Ovary (tissue), 9 donors: ENCODE data around the gene PPP1CA. TPM values are rescaled to one million over a fixed set of nuclear protein-coding genes. Genes with fewer than 3 reads are reported as not detected.
A peak's percentile ranks its signal among the peaks of the same experiment; 100 is the strongest.

Experiments used
- DNase-seq, 5 donors: peaks; one replicate each; pipeline ENCODE4 v3.0.0-alpha.2; 2019 to 2020
- H3K27ac ChIP-seq, 2 donors: fragments of 200-600 bp; one replicate each; pipeline versions ENCODE4 v1.5.1 to v1.8.0; 2019 to 2022
- H3K27me3 ChIP-seq: fragments of 200-600 bp; one replicate; pipeline ENCODE4 v1.8.0; 2022
- H3K36me3 ChIP-seq: fragments of 200-600 bp; sonication (generic); one replicate; pipeline ENCODE4 v1.5.1; 2019
- H3K4me1 ChIP-seq: one replicate; pipeline ENCODE4 v1.8.1; 2013; ENCODE audit warnings: mild to moderate bottlenecking, moderate library complexity; ENCODE audit not compliant: insufficient read depth
- H3K4me3 ChIP-seq: fragments of 200-600 bp; sonication (generic); one replicate; pipeline ENCODE4 v1.5.1; 2017
- H3K9me3 ChIP-seq, 2 donors: fragments of 200-600 bp in 1 of 2; sonication (generic) in 1 of 2; one replicate each; pipeline versions ENCODE4 v1.5.1 to v1.8.1; 2013 to 2019; ENCODE audit warnings: mild to moderate bottlenecking in 1 of 2, moderate library complexity in 1 of 2
- EP300 ChIP-seq: sonication (generic); formaldehyde crosslinking; IDR thresholded peaks from one replicate; pipeline ENCODE4 v1.6.1; 2017; ENCODE audit warnings: antibody characterized with exemption
- POLR2A ChIP-seq: fragments of 450-650 bp; IDR thresholded peaks from one replicate; pipeline ENCODE4 v1.6.1; 2017; ENCODE audit warnings: antibody characterized with exemption, mild to moderate bottlenecking, moderate library complexity
- WGBS, 3 donors: extraction: QIAGEN DNeasy Blood & Tissue Kit in 1 of 3; methylation state at CpG; one replicate each; pipeline versions ENCODE4 v1.1.5 to v1.1.7; 2013 to 2017; 5-methylcytosine and 5-hydroxymethylcytosine counted together
- intact Hi-C, 4 donors: fragments of 100-400 bp; cut with DNase I; formaldehyde crosslinking; loops; one replicate each; pipeline versions ENCODE4 v1.11.0 to v1.15.1; 2022 to 2023
- polyA plus RNA-seq, 2 donors: library from polyadenylated mRNA; stranded (reverse); fragments of 200-250 nt in 1 of 2; fragments of 350-450 nt in 1 of 2; fragmentation: Illumina TruSeq in 1 of 2; extraction: RNeasy Lipid Tissue Mini Kit (QIAGEN cat#74804) in 1 of 2; gene quantifications; one replicate each; pipeline ENCODE4 v1.2.3, GENCODE V29; 2013 to 2014
- total RNA-seq, 7 donors: library from RNA; depleted of rRNA in 2 of 7; stranded (reverse); fragments of >200 nt in 2 of 7; fragmentation: NEBNext Ultra II Directional in 3 of 7; extraction: Animal tissue kit (Norgen Biotek cat#: 25700) in 3 of 7; gene quantifications; one replicate each; pipeline versions ENCODE4 v1.1.0 to v1.2.4, GENCODE V29; 2016 to 2023
- TF ChIP-seq, protein P1 (sequence below), 3 donors: fragments of 450-650 bp in 2 of 3; fragments of 200-600 bp in 1 of 3; IDR thresholded peaks; one replicate each; pipeline versions ENCODE4 v1.5.1 to v1.8.0; 2016 to 2022; ENCODE audit warnings: antibody characterized with exemption in 3 of 3, mild to moderate bottlenecking in 1 of 3
- donor health status: DM: no; HTN: no; CAD: no; lungs with moderate emphysema.
- donor health status: DM: no; HTN: no; CAD: no.
- donor health status: Bipolar disorder and iron deficiency.
- donor health status: DM: yes; HTN: yes; CAD: no.
- donor health status: DM: no; HTN: no; CAD: no.
- donor health status: DM: yes; HTN: yes; CAD: no.

Gene PPP1CA
- total and polyA plus RNA-seq, 9 donors = 32.2 to 86.9 (median 54.9) TPM

DNA sequence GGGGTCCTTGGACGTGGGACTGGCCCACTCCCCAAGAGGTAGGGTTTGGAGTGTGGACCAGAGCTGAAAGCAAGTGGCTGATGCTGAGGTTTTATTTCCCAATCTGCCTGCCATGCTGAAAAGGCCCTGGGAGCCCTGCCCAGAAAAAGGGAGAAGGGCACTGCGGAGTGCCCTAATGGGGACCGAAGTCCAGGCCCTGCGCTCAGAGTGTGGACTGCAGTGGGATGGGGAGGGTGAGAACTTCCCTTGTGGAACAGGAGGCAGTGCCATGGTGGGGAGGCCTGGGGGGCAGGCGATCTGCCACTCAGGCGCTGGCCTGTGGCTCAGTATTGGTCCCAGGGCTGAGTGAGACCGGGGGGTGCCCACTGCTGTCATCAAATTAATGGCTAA is 46.6 kb upstream of the PPP1CA start:
- no peaks in the 10 kb centered on the region for H3K27me3 ChIP-seq
- no peaks in the 10 kb centered on the region for H3K9me3 ChIP-seq
- intact Hi-C loops = loop anchor here in 1 of 4 donors (10.0 kb wide), 1 partner anchor 57 kb away; the partner anchor contains the start of genes CDK2AP2 and PITPNM1
- no peak for DNase-seq
- TF ChIP-seq, protein P1, sequence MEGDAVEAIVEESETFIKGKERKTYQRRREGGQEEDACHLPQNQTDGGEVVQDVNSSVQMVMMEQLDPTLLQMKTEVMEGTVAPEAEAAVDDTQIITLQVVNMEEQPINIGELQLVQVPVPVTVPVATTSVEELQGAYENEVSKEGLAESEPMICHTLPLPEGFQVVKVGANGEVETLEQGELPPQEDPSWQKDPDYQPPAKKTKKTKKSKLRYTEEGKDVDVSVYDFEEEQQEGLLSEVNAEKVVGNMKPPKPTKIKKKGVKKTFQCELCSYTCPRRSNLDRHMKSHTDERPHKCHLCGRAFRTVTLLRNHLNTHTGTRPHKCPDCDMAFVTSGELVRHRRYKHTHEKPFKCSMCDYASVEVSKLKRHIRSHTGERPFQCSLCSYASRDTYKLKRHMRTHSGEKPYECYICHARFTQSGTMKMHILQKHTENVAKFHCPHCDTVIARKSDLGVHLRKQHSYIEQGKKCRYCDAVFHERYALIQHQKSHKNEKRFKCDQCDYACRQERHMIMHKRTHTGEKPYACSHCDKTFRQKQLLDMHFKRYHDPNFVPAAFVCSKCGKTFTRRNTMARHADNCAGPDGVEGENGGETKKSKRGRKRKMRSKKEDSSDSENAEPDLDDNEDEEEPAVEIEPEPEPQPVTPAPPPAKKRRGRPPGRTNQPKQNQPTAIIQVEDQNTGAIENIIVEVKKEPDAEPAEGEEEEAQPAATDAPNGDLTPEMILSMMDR (IDR thresholded peaks at IDR 0.05) = no peak
- TF ChIP-seq EP300 = no peak
- TF ChIP-seq POLR2A = no peak
- no peaks in the 10 kb centered on the region for H3K36me3 ChIP-seq
- H3K27ac ChIP-seq = no peak overlapping the region
- H3K4me3 ChIP-seq = no peak overlapping the region
- H3K4me1 ChIP-seq = no peaks in the 10 kb centered on the region
- 90 to 92% (median 91%) methylated on average over 7 of the region's 7 CpGs for WGBS, 3 donors

DNA sequence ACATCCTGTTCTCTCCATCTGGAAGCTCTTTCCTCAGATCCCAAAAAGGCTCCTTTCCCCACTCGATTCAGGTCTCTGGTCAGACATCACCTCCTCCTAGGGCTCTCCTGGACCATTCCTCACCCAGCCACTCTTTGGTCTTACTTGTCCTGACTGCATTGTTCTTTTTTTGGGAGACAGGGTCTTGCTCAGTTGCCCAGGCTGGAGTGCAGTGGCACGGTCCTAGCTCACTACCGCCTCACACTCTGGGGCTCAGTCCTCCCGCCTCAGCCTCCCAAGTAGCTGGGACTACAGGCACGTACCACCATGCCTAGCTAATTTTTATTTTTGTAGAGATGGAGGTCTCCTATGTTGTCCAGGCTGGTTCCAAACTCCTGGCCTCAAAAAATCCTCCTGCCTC is 43.9 kb upstream of the PPP1CA start:
- H3K27me3 ChIP-seq = no peaks in the 10 kb centered on the region
- H3K9me3 ChIP-seq = no peaks in the 10 kb centered on the region
- H3K27ac ChIP-seq = no peak overlapping the region
- H3K36me3 ChIP-seq = no peaks in the 10 kb centered on the region
- intact Hi-C loops = loop anchor here in 1 of 4 donors (10.0 kb wide), 1 partner anchor 59 kb away; the partner anchor contains the start of genes CDK2AP2 and PITPNM1
- no peak for DNase-seq
- 83 to 97% (median 87%) methylated on average over 5 of the region's 5 CpGs for WGBS, 3 donors
- TF ChIP-seq EP300 (no peak), POLR2A (no peak)
- TF ChIP-seq, protein P1 (IDR thresholded peaks at IDR 0.05) = no peak
- H3K4me1 ChIP-seq = peaks cover 4% of the 10 kb centered on the region
- no peak overlapping the region for H3K4me3 ChIP-seq

DNA sequence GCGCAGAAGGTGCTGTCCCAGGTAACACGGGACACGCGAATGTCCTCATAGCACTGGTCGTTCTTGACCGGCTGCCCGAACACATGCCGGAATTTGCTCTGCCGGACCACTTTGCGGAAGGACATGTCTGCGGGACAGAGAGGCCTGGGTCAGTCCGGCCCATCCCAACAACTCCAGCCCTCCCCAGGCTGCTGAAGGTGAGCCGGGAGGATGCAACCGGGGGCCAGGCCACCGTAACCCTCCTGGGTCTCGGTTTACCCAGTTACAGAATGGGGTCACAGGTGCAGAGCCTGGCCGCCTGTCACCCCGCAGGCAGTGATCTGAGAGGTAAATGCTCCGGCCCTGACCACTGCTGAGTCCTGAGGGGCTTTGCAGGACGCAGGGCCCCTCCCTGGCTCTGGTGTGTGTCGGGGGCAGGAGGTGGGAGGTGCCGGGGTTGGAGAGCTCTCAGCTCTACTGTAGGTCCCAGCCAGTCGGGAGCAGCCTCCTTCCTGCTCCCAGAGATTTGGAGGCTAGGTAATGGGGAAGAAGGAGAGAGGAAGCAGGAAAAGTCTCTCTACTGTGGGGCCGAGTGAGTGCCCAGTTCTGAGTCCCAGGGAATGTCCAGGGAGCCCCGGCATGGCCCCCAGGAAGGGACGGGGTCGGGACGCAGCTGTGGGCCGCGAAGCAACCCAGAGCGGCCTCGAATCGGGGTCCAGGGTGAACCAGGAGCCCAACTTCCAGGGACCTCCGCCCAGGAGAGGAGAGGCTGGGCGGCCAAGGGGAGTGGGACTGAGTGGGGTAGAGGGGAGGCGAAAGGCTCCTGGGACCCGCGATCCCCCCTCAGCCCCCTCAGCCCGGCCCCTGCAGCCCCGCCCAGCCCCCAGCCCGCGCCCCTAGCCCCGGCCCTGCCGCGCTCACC is 41.1 kb upstream of the PPP1CA start:
- H3K27ac ChIP-seq = peak overlapping the region; percentile 94
- H3K4me3 ChIP-seq = peak overlapping the region; percentile 69
- peaks cover 4% of the 10 kb centered on the region for H3K4me1 ChIP-seq
- WGBS, 3 donors = 27 to 33% (median 31%) methylated on average over 40 to 45 of the region's 45 CpGs
- TF ChIP-seq EP300 (no peak), POLR2A (no peak)
- TF ChIP-seq, protein P1 (IDR thresholded peaks at IDR 0.05) = no peak
- H3K36me3 ChIP-seq = no peaks in the 10 kb centered on the region
- peak in 2 of 5 donors; percentile 36 to 43 for DNase-seq
- H3K27me3 ChIP-seq = no peaks in the 10 kb centered on the region
- intact Hi-C loops = loop anchor here in 1 of 4 donors (1.0 to 10.0 kb wide), 2 partner anchors 41 to 62 kb away; partner anchors contain the start of genes CDK2AP2, PITPNM1 and PPP1CA
- no peaks in the 10 kb centered on the region for H3K9me3 ChIP-seq

DNA sequence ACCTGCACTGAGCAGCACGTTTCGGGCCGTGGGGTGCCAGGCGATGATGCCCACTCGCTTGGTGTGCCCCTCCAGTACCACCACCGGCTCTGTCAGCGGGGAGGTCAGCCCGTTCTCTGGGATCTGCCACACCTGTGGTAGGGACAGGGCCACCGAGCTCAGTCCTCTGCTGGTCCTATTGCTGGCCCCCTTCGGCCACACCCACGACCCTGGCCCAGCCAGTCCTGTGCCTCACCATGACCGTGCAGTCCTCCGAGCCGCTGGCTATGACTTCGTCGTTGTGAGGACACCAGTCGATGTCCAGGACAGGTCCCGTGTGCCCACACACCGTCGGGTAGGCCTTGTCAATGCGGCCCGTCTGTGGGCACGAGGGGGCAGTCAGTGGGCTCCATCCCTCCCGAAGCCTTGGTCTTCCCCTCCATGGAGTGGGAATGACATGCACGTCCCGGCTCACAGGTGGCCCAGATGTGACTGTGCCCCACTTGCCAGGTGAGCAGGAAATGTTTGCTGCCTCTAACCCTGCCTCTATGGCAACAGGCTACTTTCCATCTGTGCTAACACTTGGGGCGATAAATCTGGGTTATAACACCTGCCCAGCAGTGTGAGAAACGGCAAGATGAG is 40.2 kb upstream of the PPP1CA start:
- 80 to 83% (median 83%) methylated on average over 27 to 28 of the region's 28 CpGs for WGBS, 3 donors
- TF ChIP-seq, protein P1 (IDR thresholded peaks at IDR 0.05) = no peak
- no peak for TF ChIP-seq POLR2A
- TF ChIP-seq EP300 = no peak
- H3K27me3 ChIP-seq = no peaks in the 10 kb centered on the region
- H3K9me3 ChIP-seq = no peaks in the 10 kb centered on the region
- no peak overlapping the region for H3K4me3 ChIP-seq
- peaks cover 4% of the 10 kb centered on the region for H3K4me1 ChIP-seq
- DNase-seq = peak in 1 of 5 donors; percentile 45
- peak overlapping the region in 1 of 2 donors; percentile 94 for H3K27ac ChIP-seq
- intact Hi-C loops = loop anchor here in 1 of 4 donors (10.0 kb wide), 1 partner anchor 63 kb away; the partner anchor contains the start of genes CDK2AP2 and PITPNM1
- no peaks in the 10 kb centered on the region for H3K36me3 ChIP-seq
